GM12865 (cell line): ENCODE measurements around the gene DENND1A.

ENCODE experiments used
- DNase-seq: peaks from one replicate; pipeline ENCODE4 v3.0.0; 2010; ENCODE audit warnings: low read depth
- H3K4me3 ChIP-seq: 2 replicates; pipeline ENCODE4 v1.5.1; 2011; ENCODE audit warnings: mild to moderate bottlenecking, low read depth, low read length, control low read depth
- TF ChIP-seq, protein P1 (sequence below): IDR thresholded peaks from 2 replicates; pipeline ENCODE4 v1.5.1; 2011; ENCODE audit warnings: low read length, control low read depth, low read depth, inconsistent platforms; ENCODE audit not compliant: insufficient read depth; ENCODE audit errors: missing control alignments

Gene DENND1A

DNA sequence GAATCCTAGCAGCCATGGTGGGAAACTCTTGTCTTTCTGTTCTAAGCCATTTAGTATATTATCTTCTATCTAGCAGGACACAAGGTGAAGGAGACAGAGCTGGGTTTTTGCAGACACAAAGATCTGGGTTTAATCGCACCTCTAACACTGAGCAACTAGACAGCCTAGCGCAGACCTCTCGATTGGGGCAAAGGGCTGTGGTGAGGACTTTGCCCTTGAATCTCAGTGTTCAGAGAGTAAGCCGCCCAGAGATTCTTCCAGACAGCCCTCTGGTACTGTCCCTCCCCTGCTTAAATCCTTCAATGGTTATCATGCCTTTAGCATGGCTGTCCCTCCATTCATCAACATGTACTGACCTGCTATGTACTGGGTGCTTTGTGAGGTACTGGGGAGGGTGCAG, 445.8 kb downstream of the DENND1A start:
- TF ChIP-seq, protein P1, sequence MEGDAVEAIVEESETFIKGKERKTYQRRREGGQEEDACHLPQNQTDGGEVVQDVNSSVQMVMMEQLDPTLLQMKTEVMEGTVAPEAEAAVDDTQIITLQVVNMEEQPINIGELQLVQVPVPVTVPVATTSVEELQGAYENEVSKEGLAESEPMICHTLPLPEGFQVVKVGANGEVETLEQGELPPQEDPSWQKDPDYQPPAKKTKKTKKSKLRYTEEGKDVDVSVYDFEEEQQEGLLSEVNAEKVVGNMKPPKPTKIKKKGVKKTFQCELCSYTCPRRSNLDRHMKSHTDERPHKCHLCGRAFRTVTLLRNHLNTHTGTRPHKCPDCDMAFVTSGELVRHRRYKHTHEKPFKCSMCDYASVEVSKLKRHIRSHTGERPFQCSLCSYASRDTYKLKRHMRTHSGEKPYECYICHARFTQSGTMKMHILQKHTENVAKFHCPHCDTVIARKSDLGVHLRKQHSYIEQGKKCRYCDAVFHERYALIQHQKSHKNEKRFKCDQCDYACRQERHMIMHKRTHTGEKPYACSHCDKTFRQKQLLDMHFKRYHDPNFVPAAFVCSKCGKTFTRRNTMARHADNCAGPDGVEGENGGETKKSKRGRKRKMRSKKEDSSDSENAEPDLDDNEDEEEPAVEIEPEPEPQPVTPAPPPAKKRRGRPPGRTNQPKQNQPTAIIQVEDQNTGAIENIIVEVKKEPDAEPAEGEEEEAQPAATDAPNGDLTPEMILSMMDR, result no peak
- no peak overlapping the region for H3K4me3 ChIP-seq
- no peak for DNase-seq

DNA sequence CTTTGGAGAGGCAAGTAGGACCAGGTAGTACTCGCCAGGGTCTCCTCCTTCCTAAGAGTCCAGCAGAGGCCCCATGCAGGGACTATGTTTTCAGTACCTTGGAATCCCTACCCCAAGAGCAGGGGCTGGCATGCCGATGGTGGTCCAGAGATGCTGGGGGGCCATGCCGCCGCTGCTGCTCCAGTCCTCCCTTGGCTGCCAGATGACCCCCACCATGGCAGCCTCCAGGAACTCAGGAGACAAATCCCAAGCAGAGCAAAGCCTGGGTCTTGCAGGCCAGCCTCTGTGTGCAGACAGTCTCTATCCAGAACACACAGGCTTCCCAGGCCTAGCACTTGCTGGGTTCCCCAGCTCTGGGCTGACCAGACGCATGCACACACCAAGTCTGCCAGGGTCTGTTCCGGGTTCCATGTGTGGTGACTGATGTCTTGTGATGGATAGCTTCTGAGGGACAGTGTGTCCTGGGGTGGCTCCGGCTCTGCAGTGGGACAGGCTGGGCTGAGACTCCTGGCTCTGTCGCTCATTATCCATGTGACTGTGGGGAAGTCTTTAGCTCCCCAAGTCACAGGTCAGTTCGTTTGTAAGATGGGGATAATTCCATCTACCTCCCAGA, 446.6 kb downstream of the DENND1A start:
- TF ChIP-seq, protein P1, result no peak
- H3K4me3 ChIP-seq, result no peak overlapping the region
- no peak for DNase-seq

DNA sequence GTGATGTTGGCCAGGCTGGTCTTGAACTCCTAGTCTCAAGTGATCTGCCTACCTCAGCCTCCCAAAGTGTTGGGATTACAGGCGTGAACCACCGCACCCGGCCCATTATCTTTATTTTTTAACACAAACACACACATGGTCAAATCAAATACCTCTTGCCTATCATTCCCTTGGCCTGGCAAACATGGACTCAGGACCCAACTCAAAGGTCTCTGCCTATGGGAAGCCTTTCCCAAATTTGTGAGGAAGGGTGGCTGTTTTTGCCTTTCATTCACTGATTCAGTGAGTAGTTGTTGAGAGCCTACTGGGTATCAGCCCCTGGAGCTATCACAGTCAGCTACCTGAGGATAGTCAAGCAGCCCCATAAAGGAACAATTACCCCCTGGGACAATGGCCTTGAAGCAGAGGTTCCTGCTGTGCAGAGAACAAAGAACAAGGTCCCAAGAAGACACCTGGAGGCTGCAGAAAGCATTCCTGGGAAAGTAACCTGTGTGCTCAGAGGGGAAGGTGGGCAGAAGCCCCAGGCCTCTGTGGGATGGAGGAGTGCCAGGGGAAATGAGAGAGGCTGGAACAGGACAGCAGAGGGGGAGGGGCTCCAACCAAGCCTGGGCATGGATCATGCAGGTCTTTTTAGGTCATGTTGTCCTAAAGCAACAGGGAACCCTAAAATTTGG, 447.5 kb downstream of the DENND1A start:
- no peak for DNase-seq
- TF ChIP-seq, protein P1, result no peak
- H3K4me3 ChIP-seq, result no peak overlapping the region

DNA sequence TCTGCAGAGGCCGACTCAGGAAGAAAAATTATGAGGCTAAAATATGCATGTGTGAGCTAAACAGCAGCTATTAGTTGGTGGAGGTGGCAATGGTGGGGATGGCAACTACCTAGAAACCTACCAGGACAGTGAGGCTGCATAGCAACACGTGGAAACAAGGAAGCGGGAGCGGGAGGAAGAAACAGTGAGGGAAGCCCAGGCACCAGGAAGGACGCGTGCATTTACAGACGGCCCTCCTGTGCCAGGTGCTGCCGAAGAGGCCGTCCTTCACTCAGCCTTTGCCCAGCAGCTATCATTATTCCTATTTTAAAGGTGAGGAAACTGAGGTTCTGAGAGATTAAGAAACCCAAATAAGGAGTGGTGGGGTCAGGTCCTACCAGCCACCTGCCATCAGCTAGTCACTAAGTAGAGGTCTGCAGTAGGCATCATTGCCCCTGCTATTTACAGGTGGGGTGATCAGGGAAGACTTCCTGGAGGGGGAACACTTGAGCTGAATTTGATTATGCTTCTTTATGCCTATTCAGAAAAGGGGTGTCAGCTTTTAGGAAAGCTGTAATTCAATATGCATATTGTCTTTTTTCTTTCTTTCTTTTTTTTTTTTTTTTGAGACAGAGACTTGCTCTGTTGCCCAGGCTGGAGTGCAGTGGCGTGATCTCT, 448.6 kb downstream of the DENND1A start:
- no peak for DNase-seq
- H3K4me3 ChIP-seq, result no peak overlapping the region
- TF ChIP-seq, protein P1, result no peak

DNA sequence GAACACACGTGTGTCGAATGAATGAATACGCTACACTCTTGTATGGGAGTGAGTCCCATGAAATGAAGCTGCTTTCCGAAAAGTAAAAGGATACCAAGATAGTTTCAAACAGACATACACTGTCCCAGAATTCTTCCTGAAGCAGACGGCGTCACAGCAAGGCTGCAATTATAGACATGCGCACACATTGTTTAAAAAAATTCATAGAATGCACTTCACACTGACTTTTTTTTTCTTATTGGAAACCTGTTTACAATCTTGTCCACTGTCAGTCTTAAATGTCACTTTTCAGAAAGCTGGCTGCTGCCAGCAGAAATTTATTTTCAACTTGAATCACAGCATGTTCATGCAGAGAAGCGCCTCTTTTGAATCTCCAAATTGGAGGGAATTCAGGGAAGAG, 449.1 kb downstream of the DENND1A start:
- no peak overlapping the region for H3K4me3 ChIP-seq
- TF ChIP-seq, protein P1, result no peak
- DNase-seq, result no peak

DNA sequence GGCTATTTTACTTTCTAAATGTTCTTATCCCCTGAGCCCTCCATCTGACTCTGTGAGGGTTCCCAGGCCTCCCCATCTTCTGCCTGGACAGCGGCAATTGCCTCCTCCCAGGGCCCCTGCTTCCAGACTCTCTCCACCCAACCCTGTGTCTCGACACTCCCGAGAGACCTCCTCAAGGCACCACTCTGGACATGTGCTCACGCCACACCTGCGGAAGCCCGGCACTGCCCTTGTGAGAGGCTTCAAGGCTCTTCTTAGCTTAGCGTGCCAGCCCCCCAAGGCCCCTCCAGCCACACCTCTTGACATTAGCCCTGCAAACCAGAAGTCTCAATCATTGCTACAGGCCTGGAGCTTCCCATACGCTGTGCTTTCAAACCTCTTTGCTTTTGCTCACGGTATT, 449.8 kb downstream of the DENND1A start:
- H3K4me3 ChIP-seq, result no peak overlapping the region
- TF ChIP-seq, protein P1, result no peak
- no peak for DNase-seq
